Activated naive CD4-positive, alpha-beta T cell treated with anti-CD3 and anti-CD28 coated beads, Interleukin-2, amount 10 ng/mL, durations not matched to agents 7 days and 5 days (primary cell): ENCODE measurements around the gene TMOD4.
"Not testable (repeated sequence)": the region's sequence is repeated elsewhere in the genome, so short reads cannot be mapped to it uniquely, and the experiment has no call there.

Experiments used
- CTCF ChIA-PET: fragments of 350-600 bp; sonication (Branson Sonifier 250); formaldehyde crosslinking; loops from one replicate; lab custom pipeline; 2021; ENCODE audit warnings: antibody characterized with exemption; lab: Charles Lee
- DNase-seq: peaks from one replicate; pipeline ENCODE4 v3.0.0-alpha.2; 2020
- H3K27ac Mint-ChIP-seq: one replicate; pipeline ENCODE4 v1.8.0; 2021; ENCODE audit warnings: mild to moderate bottlenecking, moderate library complexity, mixed read lengths
- H3K27me3 Mint-ChIP-seq: one replicate; pipeline ENCODE4 v1.8.0; 2021; ENCODE audit warnings: mild to moderate bottlenecking, mixed read lengths
- H3K36me3 Mint-ChIP-seq: one replicate; pipeline ENCODE4 v1.8.0; 2021; ENCODE audit warnings: mixed read lengths
- H3K4me1 Mint-ChIP-seq: one replicate; pipeline ENCODE4 v1.8.0; 2021; ENCODE audit warnings: mixed read lengths
- H3K4me3 Mint-ChIP-seq: one replicate; pipeline ENCODE4 v1.8.0; 2021; ENCODE audit warnings: mild to moderate bottlenecking, moderate library complexity, mixed read lengths
- H3K9me3 Mint-ChIP-seq: one replicate; pipeline ENCODE4 v1.8.0; 2021; ENCODE audit warnings: mixed read lengths

TMOD4 gene

GRCh38 chr1:151193856-151194255 is 18.1 kb upstream of the TMOD4 start:
- H3K36me3 Mint-ChIP-seq = peaks cover 8% of the 10 kb centered on the region
- CTCF ChIA-PET = interaction anchor here (2.1 to 2.3 kb wide), 2 partner anchors 58 to 147 kb away, joined by 12 to 17 read pairs; no protein-coding TSS in a partner anchor
- no peak overlapping the region for H3K4me3 Mint-ChIP-seq
- peaks cover 37% of the 10 kb centered on the region for H3K4me1 Mint-ChIP-seq
- no peaks in the 10 kb centered on the region for H3K9me3 Mint-ChIP-seq
- H3K27me3 Mint-ChIP-seq = peaks cover 46% of the 10 kb centered on the region
- no peak for DNase-seq
- no peak overlapping the region for H3K27ac Mint-ChIP-seq

- H3K36me3 Mint-ChIP-seq = peaks cover 4% of the 10 kb centered on the region
- CTCF ChIA-PET = no interaction called here
- no peak overlapping the region for H3K27ac Mint-ChIP-seq
- no peak overlapping the region for H3K4me3 Mint-ChIP-seq
- DNase-seq = no peak
- peaks cover 42% of the 10 kb centered on the region for H3K4me1 Mint-ChIP-seq
- H3K27me3 Mint-ChIP-seq = peaks cover 43% of the 10 kb centered on the region
- H3K9me3 Mint-ChIP-seq = no peaks in the 10 kb centered on the region
These were observed 17.5 kb upstream of the TMOD4 start for GRCh38 chr1:151193304-151193703.

DNA sequence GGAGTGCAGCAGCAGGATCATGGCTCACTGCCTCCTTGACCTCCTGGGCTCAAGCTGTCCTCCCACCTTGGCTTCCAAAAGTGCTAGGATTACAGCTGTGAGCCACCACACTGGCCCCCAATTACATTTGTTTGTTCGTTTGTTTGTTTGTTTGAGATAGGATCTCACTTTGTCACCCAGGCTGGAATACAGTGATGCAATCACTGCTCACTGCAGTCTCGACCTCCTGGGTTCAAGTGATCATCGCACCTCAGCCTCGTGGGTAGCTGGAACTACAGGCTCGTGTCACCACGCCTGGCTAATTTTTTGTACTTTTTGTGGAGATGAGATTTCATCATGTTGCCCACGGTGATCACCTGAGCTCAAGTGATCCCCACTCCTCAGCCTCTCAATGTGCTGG is 16.3 kb upstream of the TMOD4 start:
- CTCF ChIA-PET = interaction anchor here (1.1 kb wide), 1 partner anchor 35 kb away, joined by 4 read pairs; the partner anchor contains the start of gene TNFAIP8L2
- DNase-seq = no peak
- H3K9me3 Mint-ChIP-seq = no peaks in the 10 kb centered on the region
- H3K27me3 Mint-ChIP-seq = peaks cover 41% of the 10 kb centered on the region
- H3K4me1 Mint-ChIP-seq = peaks cover 39% of the 10 kb centered on the region
- peaks cover 3% of the 10 kb centered on the region for H3K36me3 Mint-ChIP-seq
- H3K27ac Mint-ChIP-seq = no peak overlapping the region
- no peak overlapping the region for H3K4me3 Mint-ChIP-seq

DNA sequence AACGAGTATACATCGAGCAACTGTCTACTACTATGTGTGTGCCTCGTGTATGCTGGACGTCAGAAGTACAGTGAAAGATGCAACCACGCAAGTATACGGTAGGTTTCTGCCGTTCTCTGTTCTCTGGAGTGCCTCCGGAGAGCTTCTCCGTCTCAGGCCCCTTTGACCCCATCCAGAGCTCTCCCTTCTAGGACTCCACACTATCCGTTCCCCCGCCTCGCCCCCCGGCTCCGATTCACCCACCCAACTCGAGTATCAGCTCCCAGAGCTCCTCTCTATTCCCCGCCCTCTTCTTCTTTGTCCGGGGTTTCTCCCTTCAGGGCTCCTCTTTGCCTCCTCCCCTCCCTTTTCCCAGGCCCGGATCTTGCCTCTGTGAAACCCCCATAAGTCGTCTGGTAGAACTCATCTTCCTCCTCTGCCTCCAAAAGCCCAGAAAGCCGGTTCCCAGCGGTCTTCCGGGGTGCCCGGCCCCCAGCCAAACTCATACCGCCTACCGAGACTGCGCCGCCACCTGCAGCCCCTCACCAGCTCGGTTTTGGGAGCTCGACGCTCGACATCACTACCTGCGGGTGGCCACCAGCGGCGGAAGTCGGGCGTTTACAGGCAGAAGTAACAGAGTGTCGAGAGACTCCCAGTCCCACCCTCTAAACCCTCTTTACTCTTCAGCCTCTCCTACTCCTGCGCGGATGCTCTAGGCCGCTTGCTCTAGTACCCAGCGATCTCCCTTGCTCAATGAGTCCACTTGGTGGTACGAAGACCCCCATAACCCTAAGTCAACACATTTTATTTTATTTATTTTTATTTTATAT is 14.1 kb upstream of the TMOD4 start, which contains the start of gene VPS72:
Gene VPS72, minus strand, starts transcription at position 561 of the 809 bp plus-strand sequence. Its CDS starts 76 bp downstream, at position 485.
- H3K9me3 Mint-ChIP-seq = no peaks in the 10 kb centered on the region

GRCh38 chr1:151188667-151189066 is 12.9 kb upstream of the TMOD4 start:
- H3K27me3 Mint-ChIP-seq = peaks cover 18% of the 10 kb centered on the region
- H3K9me3 Mint-ChIP-seq, H3K27ac Mint-ChIP-seq, DNase-seq: not testable (repeated sequence)
- H3K36me3 Mint-ChIP-seq = peaks cover 22% of the 10 kb centered on the region
- H3K4me1 Mint-ChIP-seq = peaks cover 35% of the 10 kb centered on the region
- H3K4me3 Mint-ChIP-seq = peak overlapping the region; percentile 99
- CTCF ChIA-PET = interaction anchor here (1.6 to 2.7 kb wide), 2 partner anchors 62 to 64 kb away, joined by 3 to 12 read pairs; no protein-coding TSS in a partner anchor

More for the DNA sequence above, 14.1 kb upstream of the TMOD4 start, which contains the start of gene VPS72:
- Mint-ChIP-seq H3K4me3 (peak within 1 kb of the TSS; percentile 99), H3K36me3 (peaks cover 14% of the 10 kb centered on the region), H3K27me3 (peaks cover 30% of the 10 kb centered on the region), H3K4me1 (peaks cover 35% of the 10 kb centered on the region), H3K27ac (peak within 1 kb of the TSS; percentile 95)
- CTCF ChIA-PET = interaction anchor here (1.2 to 2.7 kb wide), 3 partner anchors 10 to 151 kb away, joined by 4 to 12 read pairs (median 5); no protein-coding TSS in a partner anchor
- peak; percentile 91 for DNase-seq

DNA sequence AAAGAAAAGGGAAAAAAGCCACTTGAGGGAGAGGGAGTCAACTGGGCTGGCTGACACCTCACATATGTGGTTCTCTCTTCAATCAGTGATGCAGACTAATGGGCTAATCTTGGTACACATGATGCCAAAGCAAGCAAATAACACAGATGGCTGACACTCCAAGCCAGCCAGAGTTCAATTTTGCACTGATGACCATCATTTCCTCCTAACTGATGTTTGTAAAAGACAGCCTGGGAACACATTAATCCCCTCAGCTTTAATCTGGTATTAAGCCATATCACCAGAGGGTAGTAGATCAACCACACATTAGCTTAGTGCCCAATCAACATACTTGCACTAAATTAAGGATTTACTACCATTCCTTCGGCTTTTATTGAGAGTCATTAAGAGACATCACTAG is 11.4 kb upstream of the TMOD4 start:
- CTCF ChIA-PET = interaction anchor here (1.4 kb wide), 1 partner anchor 63 kb away, joined by 3 read pairs; no protein-coding TSS in a partner anchor
- H3K27me3 Mint-ChIP-seq = peaks cover 5% of the 10 kb centered on the region
- no peak overlapping the region for H3K4me3 Mint-ChIP-seq
- peaks cover 33% of the 10 kb centered on the region for H3K36me3 Mint-ChIP-seq
- H3K27ac Mint-ChIP-seq = no peak overlapping the region
- no peak for DNase-seq
- no peaks in the 10 kb centered on the region for H3K9me3 Mint-ChIP-seq
- peaks cover 35% of the 10 kb centered on the region for H3K4me1 Mint-ChIP-seq

- Mint-ChIP-seq H3K36me3 (peaks cover 48% of the 10 kb centered on the region), H3K27me3 (no peaks in the 10 kb centered on the region), H3K27ac (no peak overlapping the region), H3K4me1 (peaks cover 19% of the 10 kb centered on the region), H3K4me3 (no peak overlapping the region), H3K9me3 (no peaks in the 10 kb centered on the region)
- DNase-seq = no peak
- CTCF ChIA-PET = no interaction called here
These were observed 8.4 kb upstream of the TMOD4 start for GRCh38 chr1:151184211-151184610.

DNA sequence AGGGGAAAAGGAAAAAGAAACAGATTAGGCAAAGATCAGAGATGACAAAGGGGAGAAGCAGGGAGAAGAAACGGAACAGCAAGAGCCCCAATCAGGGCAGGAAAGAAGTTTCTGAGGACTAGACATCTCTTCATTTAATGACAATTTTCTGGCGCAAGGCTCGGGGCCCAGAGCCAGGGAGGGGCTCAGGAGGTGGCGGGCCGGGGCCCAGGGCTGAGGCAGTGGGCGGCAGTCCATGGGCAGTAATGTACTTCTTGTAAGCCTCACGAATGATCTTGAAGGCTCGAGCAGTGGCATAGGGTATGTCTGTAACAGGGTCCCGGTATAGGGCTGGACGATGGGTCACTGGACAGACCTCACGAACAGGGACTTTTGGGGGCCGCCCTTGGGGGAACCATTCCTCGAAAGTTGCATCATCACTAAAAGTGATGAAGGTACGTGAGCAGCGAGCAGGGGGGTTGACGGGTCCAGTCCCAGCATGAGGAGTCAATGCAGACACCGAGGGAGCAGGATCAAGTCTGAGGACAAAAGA is 799 bp upstream of the TMOD4 start:
- Mint-ChIP-seq H3K36me3 (peaks cover 55% of the 10 kb centered on the region), H3K27ac (peak overlapping the region; percentile 47), H3K4me3 (no peak overlapping the region), H3K27me3 (no peaks in the 10 kb centered on the region), H3K4me1 (no peaks in the 10 kb centered on the region), H3K9me3 (no peaks in the 10 kb centered on the region)
- no peak for DNase-seq
- CTCF ChIA-PET = interaction anchor here (0.6 to 1.4 kb wide), 5 partner anchors 8 to 485 kb away, joined by 3 to 4 read pairs (median 4); partner anchors contain the start of genes LYSMD1 and SCNM1

- CTCF ChIA-PET = interaction anchor here (0.7 to 1.3 kb wide), 4 partner anchors 8 to 75 kb away, joined by 3 to 4 read pairs (median 4); no protein-coding TSS in a partner anchor
- no peak overlapping the region for H3K4me3 Mint-ChIP-seq
- H3K27me3 Mint-ChIP-seq = no peaks in the 10 kb centered on the region
- no peak for DNase-seq
- H3K4me1 Mint-ChIP-seq = no peaks in the 10 kb centered on the region
- H3K9me3 Mint-ChIP-seq = no peaks in the 10 kb centered on the region
- peak overlapping the region; percentile 30 for H3K27ac Mint-ChIP-seq
- peaks cover 43% of the 10 kb centered on the region for H3K36me3 Mint-ChIP-seq
These were observed 590 bp downstream of the TMOD4 start for GRCh38 chr1:151175041-151175741.

GRCh38 chr1:151171190-151171589 is 4.6 kb downstream of the TMOD4 start:
- no peaks in the 10 kb centered on the region for H3K9me3 Mint-ChIP-seq
- H3K4me1 Mint-ChIP-seq = peaks cover 21% of the 10 kb centered on the region
- H3K36me3 Mint-ChIP-seq = peaks cover 39% of the 10 kb centered on the region
- no peak for DNase-seq
- CTCF ChIA-PET = interaction anchor here (0.5 to 1.1 kb wide), 4 partner anchors 14 to 169 kb away, joined by 3 to 7 read pairs (median 3); no protein-coding TSS in a partner anchor
- no peak overlapping the region for H3K27ac Mint-ChIP-seq
- no peaks in the 10 kb centered on the region for H3K27me3 Mint-ChIP-seq
- H3K4me3 Mint-ChIP-seq = no peak overlapping the region

GRCh38 chr1:151167116-151167515 is 8.7 kb downstream of the TMOD4 start:
- Mint-ChIP-seq H3K27ac (peak overlapping the region; percentile 74), H3K4me1 (peaks cover 50% of the 10 kb centered on the region), H3K36me3 (peaks cover 45% of the 10 kb centered on the region), H3K4me3 (peak overlapping the region; percentile 86), H3K27me3 (peaks cover 4% of the 10 kb centered on the region), H3K9me3 (no peaks in the 10 kb centered on the region)
- CTCF ChIA-PET = interaction anchor here (1.0 to 1.8 kb wide), 2 partner anchors 9 to 67 kb away, joined by 3 to 4 read pairs; partner anchors contain the start of gene TMOD4
- DNase-seq = no peak

GRCh38 chr1:151166505-151166956 is 9.2 kb downstream of the TMOD4 start:
- H3K4me1 Mint-ChIP-seq = peaks cover 56% of the 10 kb centered on the region
- H3K27me3 Mint-ChIP-seq = peaks cover 4% of the 10 kb centered on the region
- no peaks in the 10 kb centered on the region for H3K9me3 Mint-ChIP-seq
- CTCF ChIA-PET = interaction anchor here (0.8 to 1.8 kb wide), 4 partner anchors 9 to 66 kb away, joined by 3 to 4 read pairs (median 4); partner anchors contain the start of genes TMOD4 and TNFAIP8L2
- H3K27ac Mint-ChIP-seq = peak overlapping the region; percentile 93
- peaks cover 50% of the 10 kb centered on the region for H3K36me3 Mint-ChIP-seq
- peak overlapping the region; percentile 86 for H3K4me3 Mint-ChIP-seq
- no peak for DNase-seq

- Mint-ChIP-seq H3K9me3 (no peaks in the 10 kb centered on the region), H3K4me3 (peak within 1 kb of the TSS; percentile 86), H3K36me3 (peaks cover 53% of the 10 kb centered on the region), H3K27ac (peak within 1 kb of the TSS; percentile 93), H3K27me3 (peaks cover 4% of the 10 kb centered on the region), H3K4me1 (peaks cover 61% of the 10 kb centered on the region)
- peak; percentile 98 for DNase-seq
- CTCF ChIA-PET = interaction anchor here (0.8 to 1.8 kb wide), 5 partner anchors 9 to 141 kb away, joined by 3 to 4 read pairs (median 4); partner anchors contain the start of genes TMOD4 and TNFAIP8L2
These were observed 9.9 kb downstream of the TMOD4 start, which contains the start of the genes LYSMD1 and SCNM1 for GRCh38 chr1:151165738-151166504. TSS of gene LYSMD1 (minus strand) at chr1:151165902. CDS start at chr1:151165258, 644 bp downstream. TSS of gene SCNM1 (plus strand) at chr1:151166144. CDS start at chr1:151166153, 9 bp downstream.
